Right lobe of liver (tissue), 4 donors: ENCODE measurements around the gene FLT1.

Source experiments
- POLR2A ChIP-seq: fragments of 450-650 bp; IDR thresholded peaks from one replicate; pipeline ENCODE4 v1.6.1; 2017; ENCODE audit warnings: antibody characterized with exemption, mild to moderate bottlenecking
- TF ChIP-seq, protein P1 (sequence below), 4 donors: fragments of 200-600 bp in 3 of 4; fragments of 450-650 bp in 1 of 4; IDR thresholded peaks; one replicate each; pipeline versions ENCODE4 v1.5.1 to v1.8.0; 2016 to 2022; ENCODE audit warnings: antibody characterized with exemption in 4 of 4, mild to moderate bottlenecking in 2 of 4
- donor health status: DM: no; HTN: no; CAD: no.
- donor health status: DM: no; HTN: no; CAD: no.
- donor health status: DM: no; HTN: yes; CAD: no.

DNA sequence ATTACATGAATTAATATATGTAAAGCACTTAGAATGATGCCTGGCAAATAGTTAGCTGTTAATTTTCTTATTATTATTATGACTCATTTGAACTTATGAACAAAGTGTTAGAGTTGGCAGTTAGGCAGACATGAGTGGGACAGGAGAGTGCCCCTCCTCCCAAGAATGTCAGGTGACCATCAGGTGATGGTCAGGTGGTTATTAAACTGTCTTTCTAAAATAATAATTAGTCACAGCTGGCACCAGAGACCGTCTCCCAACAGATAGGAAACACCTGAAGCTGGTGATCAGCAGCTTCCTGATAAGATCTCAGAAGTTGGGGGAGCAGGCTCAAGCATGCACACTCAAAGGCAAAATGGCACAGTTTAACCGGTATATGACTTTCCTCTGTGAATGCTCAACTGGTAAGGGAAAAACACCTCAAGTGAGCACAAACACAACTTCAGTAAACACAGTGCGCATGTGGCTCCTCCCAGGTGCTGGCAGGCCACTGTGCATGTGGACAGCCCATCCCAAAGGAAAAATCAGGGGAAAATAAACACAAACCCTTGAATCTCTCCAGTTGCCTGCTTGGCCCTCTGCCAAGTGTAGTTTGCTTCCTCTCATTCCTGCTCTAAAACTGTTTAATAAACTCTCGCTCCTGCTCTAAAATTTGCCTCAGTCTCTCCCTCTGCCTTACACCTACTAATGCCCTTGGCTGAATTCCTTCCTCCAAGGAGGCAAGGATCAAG, 54.0 kb downstream of the FLT1 start:
- TF ChIP-seq, protein P1, sequence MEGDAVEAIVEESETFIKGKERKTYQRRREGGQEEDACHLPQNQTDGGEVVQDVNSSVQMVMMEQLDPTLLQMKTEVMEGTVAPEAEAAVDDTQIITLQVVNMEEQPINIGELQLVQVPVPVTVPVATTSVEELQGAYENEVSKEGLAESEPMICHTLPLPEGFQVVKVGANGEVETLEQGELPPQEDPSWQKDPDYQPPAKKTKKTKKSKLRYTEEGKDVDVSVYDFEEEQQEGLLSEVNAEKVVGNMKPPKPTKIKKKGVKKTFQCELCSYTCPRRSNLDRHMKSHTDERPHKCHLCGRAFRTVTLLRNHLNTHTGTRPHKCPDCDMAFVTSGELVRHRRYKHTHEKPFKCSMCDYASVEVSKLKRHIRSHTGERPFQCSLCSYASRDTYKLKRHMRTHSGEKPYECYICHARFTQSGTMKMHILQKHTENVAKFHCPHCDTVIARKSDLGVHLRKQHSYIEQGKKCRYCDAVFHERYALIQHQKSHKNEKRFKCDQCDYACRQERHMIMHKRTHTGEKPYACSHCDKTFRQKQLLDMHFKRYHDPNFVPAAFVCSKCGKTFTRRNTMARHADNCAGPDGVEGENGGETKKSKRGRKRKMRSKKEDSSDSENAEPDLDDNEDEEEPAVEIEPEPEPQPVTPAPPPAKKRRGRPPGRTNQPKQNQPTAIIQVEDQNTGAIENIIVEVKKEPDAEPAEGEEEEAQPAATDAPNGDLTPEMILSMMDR (IDR thresholded peaks at IDR 0.05) = no peak
- TF ChIP-seq POLR2A = no peak
